Astrocyte of the hippocampus (primary cell): ENCODE results near the gene ZNF521.

Experiments
- DNase-seq: peaks from one replicate; pipeline ENCODE4 v3.0.0; 2011; ENCODE audit warnings: low read depth, low spot score

The ZNF521 gene

DNA sequence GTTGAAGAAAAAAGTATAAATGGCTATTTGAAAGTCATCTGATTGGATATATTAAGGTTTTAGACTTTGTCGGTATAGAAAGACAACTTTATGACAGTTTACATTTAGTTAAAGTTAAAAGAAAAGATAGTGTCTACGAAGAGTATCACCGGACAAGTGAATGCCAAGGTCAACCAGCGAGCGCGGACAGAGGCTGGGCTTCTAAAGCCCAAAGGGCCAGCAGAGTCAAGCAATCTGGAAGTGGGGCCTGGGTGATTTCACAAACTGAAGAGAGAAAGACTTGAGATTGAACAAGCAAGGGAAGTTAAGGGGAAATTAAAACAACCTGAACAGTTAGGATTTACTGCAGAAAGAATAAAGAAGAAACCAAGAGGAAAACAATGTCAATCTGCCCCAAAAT lies 16.3 kb downstream of the ZNF521 start:
- DNase-seq, result no peak

GRCh38 chr18:25335062-25335461 lies 16.9 kb downstream of the ZNF521 start:
- DNase-seq, result no peak

- no peak for DNase-seq
These were observed 17.4 kb downstream of the ZNF521 start for GRCh38 chr18:25334588-25334987.

DNA sequence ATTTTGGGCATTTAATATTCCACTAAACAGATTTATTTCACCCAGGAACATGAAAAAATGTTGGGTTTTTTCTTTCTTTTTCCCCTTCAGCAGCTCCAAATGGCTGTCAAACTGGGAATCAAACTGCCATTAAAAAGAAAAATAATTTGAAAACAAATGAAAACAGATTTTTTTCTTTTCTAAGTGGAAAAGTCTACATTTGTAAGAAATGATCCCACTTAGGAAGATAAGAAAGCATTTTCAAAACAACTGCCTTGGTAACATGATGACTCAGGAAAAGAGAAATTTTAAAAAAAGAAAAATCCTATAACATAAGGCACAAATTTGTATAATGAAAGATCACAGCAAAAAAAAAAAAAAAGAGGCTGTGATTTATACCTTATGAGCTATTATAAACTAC lies 20.0 kb downstream of the ZNF521 start:
- no peak for DNase-seq

- DNase-seq, result no peak
These were observed 22.2 kb downstream of the ZNF521 start for GRCh38 chr18:25329783-25330182.

GRCh38 chr18:25327584-25327983 lies 24.4 kb downstream of the ZNF521 start:
- no peak for DNase-seq

- DNase-seq, result no peak
These were observed 25.5 kb downstream of the ZNF521 start for GRCh38 chr18:25326361-25326952.

- DNase-seq, result no peak
These were observed 29.2 kb downstream of the ZNF521 start for GRCh38 chr18:25322806-25323205.

GRCh38 chr18:25316381-25317018 lies 35.5 kb downstream of the ZNF521 start:
- DNase-seq, result no peak

GRCh38 chr18:25314838-25315190 lies 37.2 kb downstream of the ZNF521 start:
- no peak for DNase-seq

DNA sequence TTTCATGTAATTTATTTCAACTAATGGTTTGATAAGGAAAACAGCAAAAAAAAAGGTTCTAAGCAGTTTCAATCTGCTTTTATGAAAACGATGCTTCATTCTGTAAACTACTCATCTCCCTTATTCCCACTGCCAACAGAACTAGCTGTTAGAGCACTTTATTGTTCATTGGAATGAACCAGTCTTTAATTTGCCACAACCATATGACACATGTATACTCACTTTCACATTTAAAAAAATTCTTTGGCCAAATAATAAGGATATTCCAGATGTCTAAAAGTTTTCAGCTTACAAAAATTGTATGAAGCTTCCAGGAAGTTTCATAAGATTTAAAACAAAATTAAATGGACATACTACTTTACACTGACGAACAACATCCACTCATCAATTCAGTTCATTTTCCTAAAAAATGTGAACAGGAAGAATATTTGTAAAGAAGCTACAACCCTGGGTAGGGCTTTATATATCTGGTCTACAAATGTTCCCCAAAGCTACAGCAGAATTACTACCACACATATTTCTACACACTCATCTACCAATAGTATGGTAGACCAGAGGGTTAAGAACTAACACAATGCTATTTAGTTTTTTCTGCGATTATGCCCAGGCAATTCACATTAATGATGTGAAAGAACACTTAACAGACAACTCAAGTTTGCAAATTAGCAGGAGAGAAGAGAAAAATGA lies 37.7 kb downstream of the ZNF521 start:
- no peak for DNase-seq

GRCh38 chr18:25313268-25313667 lies 38.7 kb downstream of the ZNF521 start:
- no peak for DNase-seq

DNA sequence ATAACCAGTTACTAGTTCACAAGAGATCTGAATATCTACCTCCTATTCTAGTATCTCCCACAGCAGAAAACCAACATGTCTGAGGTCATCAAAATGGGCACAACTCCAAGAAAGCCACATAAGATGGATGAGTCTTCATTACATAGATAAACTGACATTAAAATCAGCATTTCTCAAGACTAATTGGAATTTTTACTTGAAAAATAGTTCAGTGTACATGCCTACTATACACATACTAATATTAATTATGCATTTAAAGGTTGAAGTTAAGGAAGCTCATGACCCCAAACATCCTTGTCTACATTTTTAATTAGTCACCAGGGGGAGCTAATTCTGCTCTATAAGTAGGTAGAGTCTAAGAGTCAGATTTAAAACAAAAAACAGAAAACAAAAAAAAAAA lies 41.9 kb downstream of the ZNF521 start:
- DNase-seq, result peak; percentile 66

GRCh38 chr18:25308381-25308780 lies 43.6 kb downstream of the ZNF521 start:
- no peak for DNase-seq

DNA sequence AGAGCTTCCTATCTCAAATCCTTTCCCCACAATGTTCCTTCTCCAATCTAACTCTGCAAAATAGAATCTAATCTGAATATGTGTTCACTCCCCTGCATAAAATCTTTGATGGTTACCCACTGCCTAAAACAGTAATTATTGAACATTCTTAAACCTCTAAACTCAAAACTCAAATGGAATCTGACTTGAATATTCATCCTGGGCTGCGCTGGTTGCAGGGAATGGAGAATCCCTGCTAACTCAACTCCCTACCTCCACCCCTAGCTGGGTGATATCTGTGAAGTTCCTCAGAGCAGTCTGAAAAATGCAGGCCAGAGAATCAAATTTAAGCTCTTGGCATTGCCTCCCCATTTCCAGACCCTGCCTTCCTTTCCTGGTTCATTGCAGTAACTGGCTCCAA lies 44.8 kb downstream of the ZNF521 start:
- no peak for DNase-seq

DNA sequence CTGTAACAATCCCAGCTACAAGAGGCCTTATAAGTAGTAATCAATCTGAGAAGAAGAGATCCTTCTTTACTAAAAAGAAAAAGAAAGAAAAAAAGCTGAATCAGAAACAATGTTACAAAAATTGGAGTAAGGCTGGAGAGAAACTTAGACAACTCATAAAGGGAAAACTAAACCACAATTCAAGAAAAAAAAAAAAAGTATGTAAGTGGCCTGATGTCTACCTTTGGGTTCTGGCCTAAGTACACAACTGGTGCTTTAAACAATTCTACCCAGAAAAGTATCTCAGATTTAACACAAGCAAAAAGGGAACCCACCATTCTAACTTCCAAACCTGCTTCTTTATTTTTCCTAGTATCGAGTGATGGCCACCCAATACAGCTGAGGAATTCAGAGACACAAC lies 45.3 kb downstream of the ZNF521 start:
- peak; percentile 37 for DNase-seq

DNA sequence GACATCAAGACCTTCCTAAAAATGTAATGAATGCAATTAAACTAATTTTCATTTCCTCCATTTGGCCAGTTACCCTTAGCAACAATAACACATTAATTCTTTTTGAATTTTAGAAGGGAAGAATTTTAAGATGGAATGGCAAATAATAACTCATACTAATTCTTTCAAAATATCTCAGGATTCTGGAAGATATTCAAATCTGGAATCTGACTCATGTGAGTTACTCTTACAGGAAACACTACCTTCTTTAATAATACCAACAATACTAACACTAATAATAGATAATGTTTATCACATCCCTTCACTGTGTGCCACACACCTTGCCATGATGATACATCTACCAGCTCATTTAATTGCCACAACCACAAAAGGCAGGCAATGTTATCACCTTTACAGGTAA lies 46.4 kb downstream of the ZNF521 start:
- DNase-seq, result no peak

GRCh38 chr18:25300492-25300891 lies 51.5 kb downstream of the ZNF521 start:
- DNase-seq, result no peak

- DNase-seq, result peak; percentile 31
These were observed 52.3 kb downstream of the ZNF521 start for GRCh38 chr18:25299426-25300300.

- DNase-seq, result peak; percentile 86
These were observed 53.1 kb downstream of the ZNF521 start for GRCh38 chr18:25298853-25299274.

- no peak for DNase-seq
These were observed 56.3 kb downstream of the ZNF521 start for GRCh38 chr18:25295624-25296138.

GRCh38 chr18:25291150-25291549 lies 60.8 kb downstream of the ZNF521 start:
- no peak for DNase-seq
